K562 (cell line): Measurements from ENCODE around the gene EGLN1. TPM values are rescaled to one million over a fixed set of nuclear protein-coding genes. Genes with fewer than 3 reads are reported as not detected.
A peak's percentile ranks its signal among the peaks of the same experiment; 100 is the strongest.

Experiments
- ATAC-seq: fragments of 200-7000 bp; cut with Tn5 transposase; 3 replicates; pipeline ENCODE4 v1.9.1; 2020; ENCODE audit warnings: moderate library complexity
- BruUV-seq: library from RNA; stranded (reverse); fragments of 400-500 nt; replicated peaks from 2 replicates; lab custom pipeline; 2021; lab: Mats Ljungman, UMichigan
- CTCF ChIA-PET: fragments of 300-600 bp; formaldehyde crosslinking; extraction: SDS; loops from one replicate; lab custom pipeline; 2021; ENCODE audit warnings: low intra/inter-chr PET ratio; lab: Yijun Ruan, JAX
- POLR2A ChIA-PET: fragments of 300-600, 350-650 bp; sonication (Branson Sonifier 250); formaldehyde crosslinking; extraction: SDS; loops from one replicate; lab custom pipeline; 2021; ENCODE audit warnings: antibody characterized with exemption, inconsistent platforms; lab: Yijun Ruan, JAX
- DNase-seq, 4 experiments: peaks; one replicate each; pipeline versions ENCODE4 v3.0.0 to v3.0.0-alpha.2; 2011 to 2018; ENCODE audit warnings: low spot score in 3 of 4, mixed read lengths in 3 of 4; ENCODE audit errors: extremely low read depth in 1 of 4
- FAIRE-seq: peaks from 2 replicates; lab custom pipeline; 2011; peaks lifted over from hg19 to GRCh38; lab: Jason Lieb, UNC
- H2AFZ ChIP-seq: 2 replicates; pipeline ENCODE4 v1.6.0; 2011; ENCODE audit warnings: low read depth, low read length, control low read depth, inconsistent platforms
- H3K27ac ChIP-seq: fragments of 200-600 bp; 3 replicates; pipeline ENCODE4 v1.8.0; 2011; ENCODE audit warnings: low read depth, mild to moderate bottlenecking, control low read depth, inconsistent platforms, low read length, moderate library complexity, mixed read lengths; ENCODE audit errors: extremely low read depth
- H3K27me3 ChIP-seq, 2 experiments: fragments of 300-600 bp in 1 of 2; 2 replicates in 1 of 2; 3 replicates in 1 of 2; pipeline versions ENCODE4 v1.6.0 to v1.8.0; 2011; ENCODE audit warnings: inconsistent platforms in 2 of 2, low read length in 2 of 2, mild to moderate bottlenecking in 1 of 2, mixed read lengths in 1 of 2, moderate library complexity in 1 of 2; ENCODE audit not compliant: control insufficient read depth in 2 of 2, insufficient read depth in 2 of 2
- H3K36me3 ChIP-seq: fragments of 300-600 bp; 3 replicates; pipeline ENCODE4 v1.8.0; 2011; ENCODE audit warnings: mild to moderate bottlenecking, low read length, inconsistent platforms; ENCODE audit not compliant: control insufficient read depth, insufficient read depth
- H3K4me1 ChIP-seq, 2 experiments: fragments of 200-600 bp in 1 of 2; replicated peaks in 1 of 2; 2 replicates in 1 of 2; 3 replicates in 1 of 2; pipeline versions ENCODE4 v1.5.1 to v1.8.0; 2011; ENCODE audit warnings: inconsistent platforms in 2 of 2, low read length in 2 of 2, mild to moderate bottlenecking in 1 of 2, mixed read lengths in 1 of 2, moderate library complexity in 1 of 2; ENCODE audit not compliant: control insufficient read depth in 2 of 2, insufficient read depth in 2 of 2
- H3K4me2 ChIP-seq: 2 replicates; pipeline ENCODE4 v1.6.1; 2011; ENCODE audit warnings: low read length, control low read depth, inconsistent platforms, mixed read lengths; ENCODE audit not compliant: insufficient read depth
- H3K4me3 ChIP-seq: fragments of 200-600 bp; sonication (generic), shearing (Covaris generic); 2 replicates; pipeline ENCODE4 v1.5.1; 2016; ENCODE audit warnings: control low read depth, inconsistent platforms
- H3K79me2 ChIP-seq: fragments of 200-600 bp; 3 replicates; pipeline ENCODE4 v1.8.0; 2011; ENCODE audit warnings: low read length, inconsistent platforms; ENCODE audit not compliant: control insufficient read depth, insufficient read depth
- H3K9ac ChIP-seq, 2 experiments: 2 replicates each; pipeline versions ENCODE4 v1.6.0 to v1.6.1; 2011; ENCODE audit warnings: low read depth in 2 of 2, low read length in 2 of 2, control low read depth in 1 of 2, inconsistent platforms in 1 of 2, mild to moderate bottlenecking in 1 of 2, mixed read lengths in 1 of 2; ENCODE audit not compliant: insufficient read depth in 1 of 2
- H3K9me1 ChIP-seq: one replicate; pipeline ENCODE4 v1.6.0; 2011; ENCODE audit warnings: inconsistent platforms, mild to moderate bottlenecking, low read length, moderate library complexity; ENCODE audit not compliant: control insufficient read depth, insufficient read depth
- H3K9me3 ChIP-seq: replicated peaks from 2 replicates; pipeline ENCODE4 v1.5.1; 2011; ENCODE audit warnings: low read depth, low read length, inconsistent platforms; ENCODE audit not compliant: control insufficient read depth, insufficient read depth
- H4K20me1 ChIP-seq: replicated peaks from 2 replicates; pipeline ENCODE4 v1.6.1; 2011; ENCODE audit warnings: low read length, inconsistent platforms, mixed read lengths; ENCODE audit not compliant: control insufficient read depth, insufficient read depth
- ESRRB ChIP-seq: fragments of 250-450 bp; sonication (Bioruptor Pico); IDR thresholded peaks from 2 replicates; pipeline ENCODE4 v1.5.0; 2020; ENCODE audit warnings: mild to moderate bottlenecking, moderate library complexity, borderline replicate concordance
- FOXA1 ChIP-seq: fragments of 450-650 bp; IDR thresholded peaks from 2 replicates; pipeline ENCODE4 v1.6.1; 2016; ENCODE audit warnings: mild to moderate bottlenecking, borderline replicate concordance
- FOXA3 ChIP-seq, 2 experiments: fragments of 450-650 bp in 1 of 2; sonication (generic) in 1 of 2; formaldehyde crosslinking; IDR thresholded peaks in 1 of 2; conservative IDR thresholded peaks in 1 of 2; 2 replicates each; pipeline versions ENCODE4 v1.4.0 to v1.8.0; 2020 to 2022; ENCODE audit warnings: mild to moderate bottlenecking in 2 of 2, missing genetic modification reagents in 1 of 2
- FOXK2 ChIP-seq, 2 experiments: fragments of 450-650 bp; IDR thresholded peaks in 1 of 2; conservative IDR thresholded peaks in 1 of 2; 2 replicates each; pipeline ENCODE4 v1.6.1; 2016; ENCODE audit warnings: low read depth in 2 of 2, mild to moderate bottlenecking in 1 of 2
- RERE ChIP-seq: sonication (generic); formaldehyde crosslinking; IDR thresholded peaks from 2 replicates; pipeline ENCODE4 v1.8.0; 2023; ENCODE audit warnings: missing genetic modification reagents, mild to moderate bottlenecking, borderline replicate concordance
- ZNF280B ChIP-seq: fragments of 250-450 bp; sonication (Bioruptor Pico); IDR thresholded peaks from 2 replicates; pipeline ENCODE4 v1.5.1; 2021; ENCODE audit warnings: mild to moderate bottlenecking
- WGBS: fragments of 100-300 bp; shearing (Covaris generic); methylation state at CpG from one replicate; pipeline ENCODE4 v1.1.6; 2016; ENCODE audit warnings: low coverage, mixed read lengths; ENCODE audit not compliant: insufficient coverage; ENCODE audit errors: missing lambda C conversion rate; 5-methylcytosine and 5-hydroxymethylcytosine counted together
- in situ Hi-C: fragments of 300-500 bp; cut with MboI; formaldehyde crosslinking; loops from 4 replicates; pipeline ENCODE4 v1.15.0; 2018; ENCODE audit warnings: inconsistent platforms, mixed read lengths
- intact Hi-C: fragments of 100-400 bp; cut with micrococcal nuclease; formaldehyde crosslinking; loops from 2 replicates; pipeline ENCODE4 v1.14.2; 2022
- polyA plus RNA-seq, 8 experiments: library from polyadenylated mRNA; depleted of rRNA in 4 of 8; stranded (reverse) in 5 of 8; unstranded in 3 of 8; fragments of >200 nt; fragmentation: Nextera tagmentation in 2 of 8; fragmentation: Illumina TruSeq in 1 of 8; extraction: Ambion mirVana in 2 of 8; extraction: Trizol in 1 of 8; gene quantifications; 2 replicates each; pipeline versions ENCODE4 v1.2.1 to v1.2.3, GENCODE V29; 2011 to 2014; ENCODE audit warnings: inconsistent platforms in 1 of 8, missing spikeins in 1 of 8
- total RNA-seq, 7 experiments: library from RNA; depleted of rRNA in 6 of 7; stranded (reverse); fragments of >200 nt in 6 of 7; fragmentation: Illumina TruSeq in 2 of 7; extraction: Trizol in 2 of 7; gene quantifications; 2 replicates each; pipeline versions ENCODE4 v1.2.1 to v1.2.3, GENCODE V29; 2011 to 2021; ENCODE audit warnings: low replicate concordance in 1 of 7

EGLN1 gene
- total and polyA plus RNA-seq, 9 of the 15 experiments (the other 6 are each of a cell fraction or from before 2014, with no cell fraction given) = 5.2 to 54.3 (median 24.6) TPM

GRCh38 chr1:231424950-231425805, 3.1 kb upstream of the EGLN1 start (continued):
- TF ChIP-seq ZNF280B (CRISPR knock-in tag) = no peak
- TF ChIP-seq ESRRB (CRISPR knock-in tag) = no peak

- peaks cover 8 to 16% of the 10 kb centered on the region in 2 experiments; a peak in 4 of 5 replicates for H3K4me1 ChIP-seq
- DNase-seq (no peak), FAIRE-seq (no peak), ATAC-seq (no peak)
- CTCF ChIA-PET = no interaction called here
- peak; percentile 25; the same call in 1 of the 2 replicates for TF ChIP-seq FOXA1
- peak; percentile 41 to 78; a peak in 3 of 4 replicates for TF ChIP-seq FOXK2 (conservative IDR thresholded peaks at IDR 0.05 in 1 of 2, IDR thresholded peaks at IDR 0.05 in 1 of 2; ENCODE audit: low read depth in 2 of 2)
- no peak for TF ChIP-seq RERE (CRISPR knock-in tag)
- TF ChIP-seq FOXA3 (CRISPR knock-in tag; conservative IDR thresholded peaks at IDR 0.05 in 1 of 2, IDR thresholded peaks at IDR 0.05 in 1 of 2) = peak in 1 of 2 experiments; percentile 65; a peak in 2 of 4 replicates
- intact Hi-C loops (loop anchor here (2.0 to 5.0 kb wide), 5 partner anchors 65 to 181 kb away; partner anchors contain the start of gene GNPAT), in situ Hi-C loops (no loop called here)
- H3K27me3 ChIP-seq = no peaks in the 10 kb centered on the region
- no peak overlapping the region for H3K9ac ChIP-seq
- H2AFZ ChIP-seq = no peak overlapping the region
- H3K27ac ChIP-seq = no peak overlapping the region
- no peaks in the 10 kb centered on the region for H3K9me1 ChIP-seq
- H3K36me3 ChIP-seq = peaks cover 6% of the 10 kb centered on the region; the same call in 1 of the 3 replicates
- POLR2A ChIA-PET = interaction anchor here (0.6 to 1.6 kb wide), 3 partner anchors 10 to 19 kb away, joined by 3 to 4 read pairs (median 3); no protein-coding TSS in a partner anchor
- 22% methylated on average over 1 of the region's 1 CpG for WGBS
- H3K4me2 ChIP-seq = no peak overlapping the region
- no peak overlapping the region for H3K4me3 ChIP-seq
- peaks cover 18% of the 10 kb centered on the region for H4K20me1 ChIP-seq
- H3K9me3 ChIP-seq = no peaks in the 10 kb centered on the region
- BruUV-seq = no TSS peak
- peaks cover 30% of the 10 kb centered on the region for H3K79me2 ChIP-seq
Observed at GRCh38 chr1:231423648-231424047, 1.6 kb upstream of the EGLN1 start.
